Peyer's patch (tissue), 4 donors: ENCODE data around the gene RPL38.

Source experiments
- POLR2A ChIP-seq, 2 donors: fragments of 450-650 bp; IDR thresholded peaks; one replicate each; pipeline ENCODE4 v1.5.1; 2017; ENCODE audit warnings: antibody characterized with exemption in 2 of 2, mild to moderate bottlenecking in 2 of 2, moderate library complexity in 2 of 2
- TF ChIP-seq, protein P1 (sequence below), 6 experiments: fragments of 450-650 bp in 4 of 6; fragments of 200-600 bp in 2 of 6; sonication (generic) in 1 of 6; IDR thresholded peaks; one replicate each; pipeline ENCODE4 v1.5.1; 2017 to 2019; ENCODE audit warnings: antibody characterized with exemption in 6 of 6, mild to moderate bottlenecking in 3 of 6, moderate library complexity in 1 of 6

DNA sequence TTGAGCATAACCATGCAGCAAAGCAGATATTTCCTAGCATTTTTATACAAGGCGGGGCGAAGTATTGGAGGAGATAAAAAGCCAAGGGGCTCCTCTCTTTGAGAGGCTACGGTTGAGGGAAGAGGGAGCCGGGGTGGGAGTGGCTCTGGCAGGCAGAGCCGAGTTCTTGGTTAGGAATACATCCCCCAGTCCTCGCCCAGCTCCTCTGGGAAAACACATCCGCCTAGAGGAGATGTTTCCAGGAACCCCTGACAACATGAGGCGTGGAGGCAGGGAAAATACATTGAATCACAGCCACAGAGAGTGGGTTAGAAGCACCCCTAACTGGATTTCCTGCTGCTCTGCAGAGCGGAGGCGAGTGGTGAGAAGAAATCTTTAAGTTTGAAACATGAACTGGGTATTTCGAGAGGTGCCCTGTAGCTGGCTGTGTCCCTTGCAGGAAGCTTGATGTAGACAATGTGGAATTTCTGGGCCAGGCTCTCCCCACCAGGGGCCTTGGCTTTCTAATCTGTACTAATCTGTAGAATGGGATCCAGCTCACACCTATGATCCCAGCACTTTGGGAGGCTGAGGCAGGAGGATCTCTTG is 37.2 kb downstream of the RPL38 start:
- TF ChIP-seq, protein P1, sequence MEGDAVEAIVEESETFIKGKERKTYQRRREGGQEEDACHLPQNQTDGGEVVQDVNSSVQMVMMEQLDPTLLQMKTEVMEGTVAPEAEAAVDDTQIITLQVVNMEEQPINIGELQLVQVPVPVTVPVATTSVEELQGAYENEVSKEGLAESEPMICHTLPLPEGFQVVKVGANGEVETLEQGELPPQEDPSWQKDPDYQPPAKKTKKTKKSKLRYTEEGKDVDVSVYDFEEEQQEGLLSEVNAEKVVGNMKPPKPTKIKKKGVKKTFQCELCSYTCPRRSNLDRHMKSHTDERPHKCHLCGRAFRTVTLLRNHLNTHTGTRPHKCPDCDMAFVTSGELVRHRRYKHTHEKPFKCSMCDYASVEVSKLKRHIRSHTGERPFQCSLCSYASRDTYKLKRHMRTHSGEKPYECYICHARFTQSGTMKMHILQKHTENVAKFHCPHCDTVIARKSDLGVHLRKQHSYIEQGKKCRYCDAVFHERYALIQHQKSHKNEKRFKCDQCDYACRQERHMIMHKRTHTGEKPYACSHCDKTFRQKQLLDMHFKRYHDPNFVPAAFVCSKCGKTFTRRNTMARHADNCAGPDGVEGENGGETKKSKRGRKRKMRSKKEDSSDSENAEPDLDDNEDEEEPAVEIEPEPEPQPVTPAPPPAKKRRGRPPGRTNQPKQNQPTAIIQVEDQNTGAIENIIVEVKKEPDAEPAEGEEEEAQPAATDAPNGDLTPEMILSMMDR (IDR thresholded peaks at IDR 0.05): no peak
- no peak for TF ChIP-seq POLR2A (IDR thresholded peaks at IDR 0.05)
